Esophagus squamous epithelium (tissue), 5 donors: ENCODE results near the gene MYO16. TPM values are rescaled to one million over a fixed set of nuclear protein-coding genes. Genes with fewer than 3 reads are reported as not detected.

Experiments
- DNase-seq: peaks from one replicate; lab custom pipeline; 2025; lab: John Stamatoyannopoulos, UW
- H3K27ac ChIP-seq, 4 donors: fragments of 200-600 bp; sonication (generic); one replicate each; pipeline ENCODE4 v1.5.1; 2016 to 2019; ENCODE audit warnings: mild to moderate bottlenecking in 1 of 4
- H3K27me3 ChIP-seq, 4 donors: fragments of 200-600 bp; sonication (generic); 1 replicate in 3 of 4; 2 replicates in 1 of 4; pipeline versions ENCODE4 v1.5.1 to v1.6.0; 2017 to 2021; ENCODE audit warnings: antibody characterized with exemption in 1 of 4
- H3K36me3 ChIP-seq, 3 donors: fragments of 200-600 bp; sonication (generic); one replicate each; pipeline ENCODE4 v1.5.1; 2016 to 2019
- H3K4me1 ChIP-seq, 3 donors: fragments of 200-600 bp; sonication (generic); one replicate each; pipeline ENCODE4 v1.5.1; 2017 to 2019
- H3K4me3 ChIP-seq, 4 donors: fragments of 200-600 bp; sonication (generic); 1 replicate in 3 of 4; 2 replicates in 1 of 4; pipeline ENCODE4 v1.5.1; 2016 to 2019; ENCODE audit warnings: mild to moderate bottlenecking in 2 of 4, moderate library complexity in 1 of 4
- H3K9me3 ChIP-seq, 3 donors: fragments of 200-600 bp; sonication (generic); one replicate each; pipeline ENCODE4 v1.5.1; 2016 to 2019
- POLR2A ChIP-seq, 4 donors: fragments of 450-650 bp; IDR thresholded peaks; one replicate each; pipeline ENCODE4 v1.6.1; 2017; ENCODE audit warnings: antibody characterized with exemption in 4 of 4, mild to moderate bottlenecking in 4 of 4, moderate library complexity in 3 of 4
- WGBS, 2 donors: methylation state at CpG; one replicate each; pipeline ENCODE4 v1.1.5; 2018; 5-methylcytosine and 5-hydroxymethylcytosine counted together
- intact Hi-C: fragments of 100-400 bp; cut with DNase I; formaldehyde crosslinking; loops from one replicate; pipeline ENCODE4 v1.15.0; 2022
- total RNA-seq, 4 donors: library from RNA; depleted of rRNA; stranded (reverse); fragments of >200 nt; gene quantifications; one replicate each; pipeline ENCODE4 v1.1.0, GENCODE V29; 2016
- TF ChIP-seq, protein P1 (sequence below), 6 experiments: fragments of 450-650 bp in 4 of 6; fragments of 200-600 bp in 2 of 6; sonication (generic) in 2 of 6; IDR thresholded peaks; one replicate each; pipeline ENCODE4 v1.5.1; 2016 to 2019; ENCODE audit warnings: antibody characterized with exemption in 6 of 6, mild to moderate bottlenecking in 4 of 6, moderate library complexity in 4 of 6
- donor health status: DM: yes; HTN: yes; CAD: no.

Gene MYO16
- total RNA-seq, 4 donors from 2014 or later: 0.09 to 2.1 TPM; not detected in 2

- 89 to 90% methylated on average over 2 of the region's 2 CpGs for WGBS, 2 donors
- intact Hi-C loops: no loop called here
Observed at GRCh38 chr13:109123971-109124370, 494.6 kb downstream of the MYO16 start.

GRCh38 chr13:109126178-109126577 lies 496.8 kb downstream of the MYO16 start:
- no peaks in the 10 kb centered on the region for H3K4me1 ChIP-seq
- 64 to 71% methylated on average over 5 of the region's 5 CpGs for WGBS, 2 donors
- no peak for TF ChIP-seq POLR2A (IDR thresholded peaks at IDR 0.05)
- TF ChIP-seq, protein P1, sequence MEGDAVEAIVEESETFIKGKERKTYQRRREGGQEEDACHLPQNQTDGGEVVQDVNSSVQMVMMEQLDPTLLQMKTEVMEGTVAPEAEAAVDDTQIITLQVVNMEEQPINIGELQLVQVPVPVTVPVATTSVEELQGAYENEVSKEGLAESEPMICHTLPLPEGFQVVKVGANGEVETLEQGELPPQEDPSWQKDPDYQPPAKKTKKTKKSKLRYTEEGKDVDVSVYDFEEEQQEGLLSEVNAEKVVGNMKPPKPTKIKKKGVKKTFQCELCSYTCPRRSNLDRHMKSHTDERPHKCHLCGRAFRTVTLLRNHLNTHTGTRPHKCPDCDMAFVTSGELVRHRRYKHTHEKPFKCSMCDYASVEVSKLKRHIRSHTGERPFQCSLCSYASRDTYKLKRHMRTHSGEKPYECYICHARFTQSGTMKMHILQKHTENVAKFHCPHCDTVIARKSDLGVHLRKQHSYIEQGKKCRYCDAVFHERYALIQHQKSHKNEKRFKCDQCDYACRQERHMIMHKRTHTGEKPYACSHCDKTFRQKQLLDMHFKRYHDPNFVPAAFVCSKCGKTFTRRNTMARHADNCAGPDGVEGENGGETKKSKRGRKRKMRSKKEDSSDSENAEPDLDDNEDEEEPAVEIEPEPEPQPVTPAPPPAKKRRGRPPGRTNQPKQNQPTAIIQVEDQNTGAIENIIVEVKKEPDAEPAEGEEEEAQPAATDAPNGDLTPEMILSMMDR (IDR thresholded peaks at IDR 0.05): no peak
- intact Hi-C loops: no loop called here
- H3K9me3 ChIP-seq: no peaks in the 10 kb centered on the region
- no peaks in the 10 kb centered on the region for H3K36me3 ChIP-seq
- no peak for DNase-seq
- no peaks in the 10 kb centered on the region for H3K27me3 ChIP-seq
- H3K4me3 ChIP-seq: no peak overlapping the region
- H3K27ac ChIP-seq: no peak overlapping the region

More at GRCh38 chr13:109123971-109124370, 494.6 kb downstream of the MYO16 start:
- no peaks in the 10 kb centered on the region for H3K4me1 ChIP-seq
- H3K36me3 ChIP-seq: no peaks in the 10 kb centered on the region
- DNase-seq: no peak
- H3K9me3 ChIP-seq: no peaks in the 10 kb centered on the region
- H3K4me3 ChIP-seq: no peak overlapping the region
- no peak overlapping the region for H3K27ac ChIP-seq
- no peaks in the 10 kb centered on the region for H3K27me3 ChIP-seq
- TF ChIP-seq, protein P1 (IDR thresholded peaks at IDR 0.05): no peak
- TF ChIP-seq POLR2A (IDR thresholded peaks at IDR 0.05): no peak

DNA sequence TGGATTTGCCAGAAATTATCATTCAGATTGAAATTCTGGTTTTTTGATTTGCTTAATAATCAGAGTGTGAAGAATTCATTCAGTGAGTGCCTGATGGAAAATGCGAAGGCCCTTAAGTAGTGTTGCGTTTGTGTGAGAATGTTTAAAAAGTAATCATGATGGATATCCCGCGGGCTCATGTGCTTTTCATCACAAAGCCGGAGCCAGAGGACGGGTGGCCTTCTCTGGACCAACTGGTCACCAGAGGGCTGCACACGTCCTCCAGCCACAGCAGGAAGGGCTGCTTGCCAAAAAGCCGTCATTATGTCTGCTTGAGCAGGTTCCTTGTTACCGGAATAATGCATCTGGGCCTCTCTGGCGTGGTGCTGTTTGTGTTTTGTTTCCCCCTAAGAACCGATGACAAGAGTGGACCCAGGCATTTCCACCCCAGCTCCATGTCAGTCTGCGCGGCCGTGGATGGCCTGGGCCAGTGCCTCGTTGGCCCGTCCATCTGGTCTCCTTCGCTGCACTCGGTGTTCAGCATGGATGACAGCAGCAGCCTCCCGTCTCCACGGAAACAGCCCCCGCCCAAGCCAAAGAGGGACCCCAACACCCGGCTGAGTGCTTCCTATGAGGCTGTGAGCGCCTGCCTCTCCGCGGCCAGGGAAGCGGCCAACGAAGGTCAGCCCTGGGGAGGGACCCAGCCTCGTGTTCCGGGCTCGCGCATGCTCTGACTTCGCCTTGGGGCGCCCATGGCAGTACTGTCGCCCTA lies 497.7 kb downstream of the MYO16 start:
- TF ChIP-seq, protein P1 (IDR thresholded peaks at IDR 0.05): no peak
- Histone ChIP-seq H3K27ac (no peak overlapping the region), H3K27me3 (no peaks in the 10 kb centered on the region), H3K4me3 (no peak overlapping the region), H3K9me3 (no peaks in the 10 kb centered on the region), H3K4me1 (peaks cover 0 to 6% (median 0%) of the 10 kb centered on the region in 3 donors), H3K36me3 (no peaks in the 10 kb centered on the region)
- intact Hi-C loops: no loop called here
- no peak for DNase-seq
- WGBS, 2 donors: 83 to 90% methylated on average over 17 to 22 of the region's 34 CpGs

DNA sequence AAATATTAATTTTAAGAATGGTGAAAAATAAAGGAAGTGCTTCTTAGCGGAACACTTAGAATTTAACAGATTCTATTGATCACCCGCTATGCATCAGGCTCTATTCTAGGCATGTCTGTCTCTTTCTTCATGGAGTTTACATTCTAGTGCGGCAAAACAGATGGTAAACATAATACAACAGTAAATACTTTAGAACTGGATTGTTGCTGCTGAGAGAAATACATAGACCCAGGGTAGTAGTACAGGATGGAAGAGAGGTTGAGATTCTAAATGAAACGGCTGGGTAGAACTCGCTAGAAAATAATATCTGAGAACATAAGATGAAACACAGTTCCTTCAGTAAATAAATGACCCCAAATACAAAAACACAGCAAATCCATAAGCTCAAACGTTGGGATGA lies 498.7 kb downstream of the MYO16 start:
- DNase-seq: no peak
- no peaks in the 10 kb centered on the region for H3K27me3 ChIP-seq
- intact Hi-C loops: no loop called here
- no peak overlapping the region for H3K4me3 ChIP-seq
- H3K9me3 ChIP-seq: no peaks in the 10 kb centered on the region
- TF ChIP-seq, protein P1 (IDR thresholded peaks at IDR 0.05): no peak
- no peak for TF ChIP-seq POLR2A (IDR thresholded peaks at IDR 0.05)
- no peak overlapping the region for H3K27ac ChIP-seq
- 73 to 76% methylated on average over 6 of the region's 6 CpGs for WGBS, 2 donors
- peaks cover 0 to 6% (median 0%) of the 10 kb centered on the region in 3 donors for H3K4me1 ChIP-seq
- no peaks in the 10 kb centered on the region for H3K36me3 ChIP-seq

DNA sequence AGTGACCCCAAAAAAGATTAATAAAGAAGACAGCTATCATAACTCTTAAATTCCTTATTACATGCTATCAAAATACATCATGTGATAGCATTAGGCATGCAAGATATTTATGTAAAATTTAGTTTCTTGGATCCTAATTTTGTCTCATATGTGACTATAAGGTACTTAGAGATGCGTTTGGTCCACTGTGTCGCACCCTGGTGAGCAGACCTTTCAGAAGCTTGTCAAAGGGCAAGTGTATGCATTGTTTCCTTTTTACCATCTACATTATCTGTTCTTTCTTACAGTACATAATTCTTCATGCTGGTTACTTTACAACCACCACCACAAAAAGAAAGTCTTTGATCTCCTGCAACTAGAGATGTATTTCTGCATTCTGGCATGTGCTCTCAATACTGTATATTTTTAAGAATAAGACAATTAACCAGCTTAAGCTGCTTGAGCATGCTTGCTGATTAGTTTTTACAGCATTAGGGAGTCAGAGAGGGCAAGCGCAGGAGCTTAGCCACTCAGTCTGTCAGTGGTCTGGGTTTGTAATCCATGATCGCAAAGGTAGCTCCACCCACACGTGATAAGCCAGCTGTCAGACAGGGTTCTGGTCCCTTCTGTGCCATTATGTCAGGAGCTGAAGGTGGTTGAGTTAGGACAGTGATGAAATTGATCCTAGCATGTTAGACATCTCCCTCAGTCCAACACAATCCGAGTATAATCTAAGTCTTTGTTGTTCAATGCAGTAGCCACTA lies 500.9 kb downstream of the MYO16 start:
- TF ChIP-seq POLR2A (IDR thresholded peaks at IDR 0.05): no peak
- TF ChIP-seq, protein P1 (IDR thresholded peaks at IDR 0.05): no peak
- H3K27ac ChIP-seq: no peak overlapping the region
- 81 to 85% methylated on average over 6 of the region's 6 CpGs for WGBS, 2 donors
- no peak overlapping the region for H3K4me3 ChIP-seq
- H3K27me3 ChIP-seq: no peaks in the 10 kb centered on the region
- H3K9me3 ChIP-seq: no peaks in the 10 kb centered on the region
- intact Hi-C loops: no loop called here
- no peaks in the 10 kb centered on the region for H3K36me3 ChIP-seq
- DNase-seq: no peak
- peaks cover 0 to 6% (median 0%) of the 10 kb centered on the region in 3 donors for H3K4me1 ChIP-seq
